ENCODE data around the gene ATP6AP1. TPM values are rescaled to one million over a fixed set of nuclear protein-coding genes. Genes with fewer than 3 reads are reported as not detected.

Gene ATP6AP1
- total RNA-seq, 1 donor from 2014 or later = 77.6 TPM

- H3K27me3 Mint-ChIP-seq (ENCODE audit: low read depth) = no peaks in the 10 kb centered on the region
- H3K4me3 Mint-ChIP-seq = no peak overlapping the region
- DNase-seq (ENCODE audit: low spot score in 2 of 2, unreplicated experiment in 2 of 2) = no peak
- no peak overlapping the region for H3K27ac Mint-ChIP-seq
- peaks cover 3% of the 10 kb centered on the region for H3K4me1 Mint-ChIP-seq
- peaks cover 11% of the 10 kb centered on the region for H3K36me3 Mint-ChIP-seq
- TF ChIP-seq CTCF (IDR thresholded peaks at IDR 0.05; ENCODE audit: unreplicated experiment) = no peak
- no peaks in the 10 kb centered on the region for H3K9me3 Mint-ChIP-seq
Observed at GRCh38 chrX:154446430-154446829, 18.0 kb downstream of the ATP6AP1 start.

- H3K9me3 Mint-ChIP-seq = peaks cover 8% of the 10 kb centered on the region
- H3K4me3 Mint-ChIP-seq = no peak overlapping the region
- peaks cover 16% of the 10 kb centered on the region for H3K36me3 Mint-ChIP-seq
- no peaks in the 10 kb centered on the region for H3K27me3 Mint-ChIP-seq (ENCODE audit: low read depth)
- no peak overlapping the region for H3K27ac Mint-ChIP-seq
- TF ChIP-seq CTCF (IDR thresholded peaks at IDR 0.05; ENCODE audit: unreplicated experiment) = no peak
- DNase-seq (ENCODE audit: low spot score in 2 of 2, unreplicated experiment in 2 of 2) = no peak
- H3K4me1 Mint-ChIP-seq = peaks cover 1% of the 10 kb centered on the region
Observed at GRCh38 chrX:154448484-154448883, 20.0 kb downstream of the ATP6AP1 start.

GRCh38 chrX:154449618-154450017, 21.1 kb downstream of the ATP6AP1 start:
- Mint-ChIP-seq H3K27ac (no peak overlapping the region), H3K4me3 (no peak overlapping the region), H3K4me1 (no peaks in the 10 kb centered on the region), H3K9me3 (peaks cover 8% of the 10 kb centered on the region), H3K27me3 (ENCODE audit: low read depth) (no peaks in the 10 kb centered on the region), H3K36me3 (peaks cover 16% of the 10 kb centered on the region)
- no peak for DNase-seq (ENCODE audit: low spot score in 2 of 2, unreplicated experiment in 2 of 2)
- TF ChIP-seq CTCF (IDR thresholded peaks at IDR 0.05; ENCODE audit: unreplicated experiment) = no peak

- no peak for TF ChIP-seq CTCF (IDR thresholded peaks at IDR 0.05; ENCODE audit: unreplicated experiment)
- Mint-ChIP-seq H3K36me3 (peaks cover 16% of the 10 kb centered on the region), H3K9me3 (peaks cover 8% of the 10 kb centered on the region), H3K4me1 (no peaks in the 10 kb centered on the region), H3K27me3 (ENCODE audit: low read depth) (no peaks in the 10 kb centered on the region), H3K27ac (no peak overlapping the region), H3K4me3 (no peak overlapping the region)
- DNase-seq (ENCODE audit: low spot score in 2 of 2, unreplicated experiment in 2 of 2) = no peak
Observed at GRCh38 chrX:154450312-154450711, 21.8 kb downstream of the ATP6AP1 start.

- no peak overlapping the region for H3K27ac Mint-ChIP-seq
- H3K27me3 Mint-ChIP-seq (ENCODE audit: low read depth) = no peaks in the 10 kb centered on the region
- no peak for DNase-seq (ENCODE audit: low spot score in 2 of 2, unreplicated experiment in 2 of 2)
- no peak for TF ChIP-seq CTCF (IDR thresholded peaks at IDR 0.05; ENCODE audit: unreplicated experiment)
- H3K4me3 Mint-ChIP-seq = no peak overlapping the region
- H3K4me1 Mint-ChIP-seq = no peaks in the 10 kb centered on the region
- peaks cover 12% of the 10 kb centered on the region for H3K9me3 Mint-ChIP-seq
- peaks cover 12% of the 10 kb centered on the region for H3K36me3 Mint-ChIP-seq
Observed at GRCh38 chrX:154452823-154453222, 24.3 kb downstream of the ATP6AP1 start.

Measured in mesothelial cell of epicardium (in vitro differentiated cells).